Caco-2 (cell line): ENCODE data around the gene PHC2. TPM values are rescaled to one million over a fixed set of nuclear protein-coding genes. Genes with fewer than 3 reads are reported as not detected.

Experiments used
- BruUV-seq: library from RNA; stranded (reverse); fragments of 400-500 nt; replicated peaks from 2 replicates; lab custom pipeline; 2021; lab: Mats Ljungman, UMichigan
- CTCF ChIA-PET: fragments of 300-600 bp; sonication (Branson Sonifier 250); formaldehyde crosslinking; loops from one replicate; lab custom pipeline; 2022; ENCODE audit warnings: antibody characterized with exemption; lab: Charles Lee
- POLR2A ChIA-PET: fragments of 300-600 bp; sonication (Branson Sonifier 250); formaldehyde crosslinking; loops from one replicate; lab custom pipeline; 2022; ENCODE audit warnings: antibody characterized with exemption; lab: Charles Lee
- DNase-seq, 2 experiments: peaks; one replicate each; pipeline versions ENCODE4 v3.0.0 to v3.0.0-alpha.2; 2020 to 2022
- H3K27me3 ChIP-seq: replicated peaks from 2 replicates; pipeline ENCODE4 v1.6.0; 2011; ENCODE audit warnings: low read length; ENCODE audit not compliant: control insufficient read depth, insufficient read depth
- H3K36me3 ChIP-seq: 2 replicates; pipeline ENCODE4 v1.5.1; 2011; ENCODE audit warnings: low read length; ENCODE audit not compliant: control insufficient read depth, insufficient read depth
- H3K4me1 ChIP-seq: fragments of 250-450 bp; sonication (Bioruptor Pico); 2 replicates; pipeline ENCODE4 v1.5.1; 2020; ENCODE audit warnings: mild to moderate bottlenecking
- H3K4me3 ChIP-seq: 2 replicates; pipeline ENCODE4 v1.5.1; 2011; ENCODE audit warnings: low read depth, mild to moderate bottlenecking, control low read depth, low read length
- H3K9me3 ChIP-seq: fragments of 250-450 bp; sonication (Bioruptor Pico); 2 replicates; pipeline ENCODE4 v1.5.1; 2020; ENCODE audit warnings: mild to moderate bottlenecking, moderate library complexity
- H3K27ac Mint-ChIP-seq: one replicate; pipeline ENCODE4 v1.8.0; 2022; ENCODE audit warnings: mixed read lengths; ENCODE audit not compliant: unreplicated experiment
- H3K27me3 Mint-ChIP-seq: one replicate; pipeline ENCODE4 v1.8.0; 2022; ENCODE audit warnings: mixed read lengths; ENCODE audit not compliant: insufficient read depth, unreplicated experiment
- H3K36me3 Mint-ChIP-seq: one replicate; pipeline ENCODE4 v1.8.0; 2022; ENCODE audit warnings: mild to moderate bottlenecking, mixed read lengths; ENCODE audit not compliant: insufficient read depth, unreplicated experiment
- H3K4me1 Mint-ChIP-seq: one replicate; pipeline ENCODE4 v1.8.0; 2022; ENCODE audit warnings: low read depth, mixed read lengths; ENCODE audit not compliant: unreplicated experiment
- H3K4me3 Mint-ChIP-seq: one replicate; pipeline ENCODE4 v1.8.0; 2022; ENCODE audit warnings: mild to moderate bottlenecking, moderate library complexity, mixed read lengths; ENCODE audit not compliant: unreplicated experiment
- H3K9me3 Mint-ChIP-seq: one replicate; pipeline ENCODE4 v1.8.0; 2022; ENCODE audit warnings: mixed read lengths; ENCODE audit not compliant: unreplicated experiment
- intact Hi-C: fragments of 100-400 bp; cut with micrococcal nuclease; formaldehyde crosslinking; loops from one replicate; pipeline ENCODE4 v1.10.0; 2022; ENCODE audit not compliant: unreplicated experiment
- total RNA-seq: library from RNA; stranded (reverse); gene quantifications from 2 replicates; pipeline ENCODE4 v1.2.3, GENCODE V29; 2022
- TF ChIP-seq, protein P1 (sequence below), 2 experiments: fragments of 200-600 bp in 1 of 2; IDR thresholded peaks; 1 replicate in 1 of 2; 2 replicates in 1 of 2; pipeline versions ENCODE4 v1.5.1 to v1.8.0; 2011 to 2022; ENCODE audit warnings: antibody characterized with exemption in 1 of 2, control low read depth in 1 of 2, inconsistent platforms in 1 of 2, low read depth in 1 of 2, low read length in 1 of 2, mild to moderate bottlenecking in 1 of 2, moderate library complexity in 1 of 2; ENCODE audit not compliant: insufficient read depth in 1 of 2, severe bottlenecking in 1 of 2, unreplicated experiment in 1 of 2

Gene PHC2
- total RNA-seq, 1 experiment from 2014 or later: 35.2 TPM

GRCh38 chr1:33336580-33336979 lies 94.3 kb downstream of the PHC2 start:
- TF ChIP-seq, protein P1, sequence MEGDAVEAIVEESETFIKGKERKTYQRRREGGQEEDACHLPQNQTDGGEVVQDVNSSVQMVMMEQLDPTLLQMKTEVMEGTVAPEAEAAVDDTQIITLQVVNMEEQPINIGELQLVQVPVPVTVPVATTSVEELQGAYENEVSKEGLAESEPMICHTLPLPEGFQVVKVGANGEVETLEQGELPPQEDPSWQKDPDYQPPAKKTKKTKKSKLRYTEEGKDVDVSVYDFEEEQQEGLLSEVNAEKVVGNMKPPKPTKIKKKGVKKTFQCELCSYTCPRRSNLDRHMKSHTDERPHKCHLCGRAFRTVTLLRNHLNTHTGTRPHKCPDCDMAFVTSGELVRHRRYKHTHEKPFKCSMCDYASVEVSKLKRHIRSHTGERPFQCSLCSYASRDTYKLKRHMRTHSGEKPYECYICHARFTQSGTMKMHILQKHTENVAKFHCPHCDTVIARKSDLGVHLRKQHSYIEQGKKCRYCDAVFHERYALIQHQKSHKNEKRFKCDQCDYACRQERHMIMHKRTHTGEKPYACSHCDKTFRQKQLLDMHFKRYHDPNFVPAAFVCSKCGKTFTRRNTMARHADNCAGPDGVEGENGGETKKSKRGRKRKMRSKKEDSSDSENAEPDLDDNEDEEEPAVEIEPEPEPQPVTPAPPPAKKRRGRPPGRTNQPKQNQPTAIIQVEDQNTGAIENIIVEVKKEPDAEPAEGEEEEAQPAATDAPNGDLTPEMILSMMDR (IDR thresholded peaks at IDR 0.05; ENCODE audit: insufficient read depth in 1 of 2, low read depth in 1 of 2, low read length in 1 of 2, severe bottlenecking in 1 of 2, unreplicated experiment in 1 of 2): no peak
- Mint-ChIP-seq H3K36me3 (peaks cover 24% of the 10 kb centered on the region), H3K9me3 (no peaks in the 10 kb centered on the region), H3K4me1 (peaks cover 14% of the 10 kb centered on the region), H3K27ac (no peak overlapping the region), H3K27me3 (no peaks in the 10 kb centered on the region), H3K4me3 (no peak overlapping the region)
- POLR2A ChIA-PET: no interaction called here
- BruUV-seq: no TSS peak
- CTCF ChIA-PET: no interaction called here
- no peak overlapping the region for H3K4me3 ChIP-seq
- no peaks in the 10 kb centered on the region for H3K27me3 ChIP-seq
- no peaks in the 10 kb centered on the region; the same call in 1 of the 2 replicates for H3K36me3 ChIP-seq
- no peak for DNase-seq
- intact Hi-C loops: loop anchor here (5.0 kb wide), 1 partner anchor 39 kb away; no protein-coding TSS in a partner anchor
- H3K9me3 ChIP-seq: no peaks in the 10 kb centered on the region
- peaks cover 35% of the 10 kb centered on the region for H3K4me1 ChIP-seq

DNA sequence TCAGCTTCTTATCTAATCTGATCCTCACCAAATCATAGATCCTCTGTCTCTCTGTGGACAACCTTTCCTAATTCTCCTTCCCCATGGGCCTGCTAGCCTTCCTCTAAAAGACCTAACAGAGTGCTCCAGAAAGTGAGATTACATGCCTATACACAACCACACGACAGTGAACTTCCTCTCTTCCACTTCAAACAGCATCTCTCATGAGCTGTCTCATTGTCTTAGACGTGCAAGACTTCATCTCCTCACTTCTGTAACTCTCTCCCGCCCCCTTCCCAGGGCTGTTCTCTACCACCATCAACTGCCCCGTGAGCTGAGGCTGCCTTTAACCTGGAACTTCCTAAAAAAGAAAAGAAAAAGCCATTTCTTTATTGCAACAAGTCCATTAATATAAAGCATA lies 95.9 kb downstream of the PHC2 start:
- no peak for DNase-seq
- POLR2A ChIA-PET: no interaction called here

GRCh38 chr1:33334081-33334552 lies 96.8 kb downstream of the PHC2 start:
- Histone ChIP-seq H3K4me1 (peaks cover 16% of the 10 kb centered on the region), H3K27me3 (no peaks in the 10 kb centered on the region), H3K4me3 (no peak overlapping the region), H3K36me3 (no peaks in the 10 kb centered on the region; the same call in 1 of the 2 replicates), H3K9me3 (no peaks in the 10 kb centered on the region)
- Mint-ChIP-seq H3K4me1 (peaks cover 14% of the 10 kb centered on the region), H3K27ac (no peak overlapping the region), H3K9me3 (no peaks in the 10 kb centered on the region), H3K4me3 (no peak overlapping the region), H3K27me3 (no peaks in the 10 kb centered on the region), H3K36me3 (peaks cover 37% of the 10 kb centered on the region)
- CTCF ChIA-PET: no interaction called here
- TF ChIP-seq, protein P1 (IDR thresholded peaks at IDR 0.05; ENCODE audit: insufficient read depth in 1 of 2, low read depth in 1 of 2, low read length in 1 of 2, severe bottlenecking in 1 of 2, unreplicated experiment in 1 of 2): no peak
- DNase-seq: no peak
- intact Hi-C loops: no loop called here
- POLR2A ChIA-PET: no interaction called here
- no TSS peak for BruUV-seq

More for the DNA sequence above, 95.9 kb downstream of the PHC2 start:
- Mint-ChIP-seq H3K36me3 (peaks cover 28% of the 10 kb centered on the region), H3K27me3 (no peaks in the 10 kb centered on the region), H3K4me1 (peaks cover 14% of the 10 kb centered on the region), H3K9me3 (no peaks in the 10 kb centered on the region), H3K27ac (no peak overlapping the region), H3K4me3 (no peak overlapping the region)
- CTCF ChIA-PET: no interaction called here
- Histone ChIP-seq H3K4me1 (peaks cover 25% of the 10 kb centered on the region), H3K9me3 (no peaks in the 10 kb centered on the region), H3K27me3 (no peaks in the 10 kb centered on the region), H3K4me3 (no peak overlapping the region), H3K36me3 (no peaks in the 10 kb centered on the region; the same call in 1 of the 2 replicates)
- BruUV-seq: no TSS peak
- TF ChIP-seq, protein P1 (IDR thresholded peaks at IDR 0.05; ENCODE audit: insufficient read depth in 1 of 2, low read depth in 1 of 2, low read length in 1 of 2, severe bottlenecking in 1 of 2, unreplicated experiment in 1 of 2): no peak
- intact Hi-C loops: loop anchor here (5.0 kb wide), 1 partner anchor 38 kb away; no protein-coding TSS in a partner anchor
